Midbrain (tissue), 1 donor: Measurements from ENCODE around the gene ADCY3.
A peak's percentile ranks its signal among the peaks of the same experiment; 100 is the strongest.

Source experiments
- DNase-seq: peaks from one replicate; lab custom pipeline; 2025; lab: John Stamatoyannopoulos, UW

ADCY3 gene

GRCh38 chr2:24830351-24830750, 89.7 kb downstream of the ADCY3 start:
- DNase-seq: peak; percentile 9

GRCh38 chr2:24828238-24828996, 91.6 kb downstream of the ADCY3 start:
- no peak for DNase-seq

DNA sequence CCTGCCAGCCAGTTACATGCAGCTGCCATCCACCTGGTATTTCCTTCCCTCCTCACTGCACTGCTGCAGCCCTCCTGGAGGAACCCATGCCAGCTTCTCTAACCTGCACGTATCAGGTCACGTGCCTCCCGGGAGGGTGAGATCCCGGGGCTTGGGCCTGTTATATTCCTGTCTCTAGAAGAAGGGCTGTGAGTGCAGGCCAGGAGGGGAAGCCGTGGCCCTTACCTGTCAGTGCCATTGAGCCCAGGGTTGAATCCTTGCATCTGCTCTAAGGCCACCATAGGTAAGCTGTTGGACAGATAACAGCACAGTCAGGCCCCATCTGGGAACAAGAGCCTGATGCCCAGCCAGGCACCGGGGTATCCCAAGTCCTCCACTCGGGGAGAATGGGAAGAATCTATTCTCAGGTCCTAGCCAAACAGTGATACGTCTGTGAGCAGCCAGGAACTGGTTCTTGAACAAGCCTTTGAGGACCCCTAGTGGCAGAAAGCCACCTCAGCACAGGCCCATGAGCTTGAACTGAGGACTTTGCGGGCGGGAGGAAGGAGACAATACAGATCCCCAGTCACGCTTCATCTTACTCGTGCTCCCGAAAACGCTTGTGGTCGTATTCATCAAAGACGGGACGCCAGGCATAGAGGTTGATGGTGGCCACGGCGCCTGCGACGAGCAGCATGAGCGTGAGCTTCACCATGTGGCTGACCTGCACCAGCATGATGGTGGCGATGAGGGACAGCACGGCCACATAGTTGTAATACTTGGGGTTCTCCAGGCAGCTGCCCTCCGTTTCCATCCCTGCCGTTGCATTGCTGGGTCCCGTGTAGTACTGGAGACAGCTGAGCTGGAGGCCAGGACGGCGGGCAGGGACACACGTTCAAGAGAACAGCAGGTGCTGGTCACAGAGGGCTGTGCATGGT, 92.5 kb downstream of the ADCY3 start:
- DNase-seq: peak; percentile 91

DNA sequence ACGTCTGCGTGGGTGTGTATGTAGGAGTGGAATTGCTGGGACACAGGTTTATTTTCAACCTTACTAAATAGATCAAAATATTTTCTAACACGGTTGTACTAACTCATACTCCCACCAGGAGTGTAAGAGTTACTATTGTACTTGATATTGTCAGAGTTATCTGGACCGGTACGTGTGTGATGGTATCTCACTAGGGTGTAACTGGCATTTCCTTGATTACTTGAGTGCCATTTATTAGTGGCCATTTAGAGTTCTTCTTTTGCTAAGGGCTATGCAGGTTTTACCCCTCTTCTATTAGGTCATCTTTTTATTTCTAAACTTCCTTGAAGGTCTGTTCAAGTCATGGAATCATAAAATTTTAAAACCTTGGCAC, 93.3 kb downstream of the ADCY3 start:
- no peak for DNase-seq

DNA sequence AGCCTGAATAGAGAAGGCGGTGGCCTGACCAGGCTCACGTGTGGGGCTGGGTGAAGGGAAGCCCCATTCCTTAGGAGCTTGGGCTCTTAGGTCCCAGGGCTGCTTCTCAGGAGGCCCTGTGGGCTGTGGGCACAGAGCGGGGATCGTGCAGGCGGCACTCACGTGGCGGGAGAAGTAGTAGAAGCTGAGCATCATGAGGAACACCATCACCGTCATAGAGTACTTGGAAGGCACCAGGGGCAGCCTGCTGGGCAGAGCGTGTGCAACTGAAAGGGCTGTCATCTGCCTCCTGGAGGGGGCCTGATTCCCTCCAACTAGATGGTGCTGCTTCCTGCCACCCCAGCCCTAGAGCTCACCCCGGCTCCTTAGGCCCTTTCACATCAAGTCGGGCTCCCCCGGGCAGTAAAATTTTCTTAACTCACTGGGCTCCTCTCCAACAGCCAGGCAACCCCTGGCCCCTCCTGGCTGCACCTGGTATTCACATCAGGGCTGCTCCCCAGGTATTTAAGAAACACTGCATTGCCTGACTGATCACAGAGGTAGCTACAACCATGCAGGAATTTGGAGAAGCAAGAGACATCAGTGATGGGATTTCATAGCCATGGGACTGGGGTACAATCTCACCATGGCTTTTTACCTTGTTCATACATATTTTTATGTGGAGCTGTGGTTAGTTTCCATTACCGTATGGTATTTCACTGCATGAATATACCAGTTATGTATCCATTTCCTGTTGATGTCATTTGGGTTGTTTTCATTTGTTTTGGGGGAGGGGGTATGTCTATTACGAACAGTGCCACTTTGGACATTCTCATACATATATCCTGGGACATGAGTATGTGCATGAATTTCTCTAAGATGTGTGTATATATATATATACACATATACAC, 93.9 kb downstream of the ADCY3 start:
- no peak for DNase-seq

- DNase-seq: no peak
Measured at GRCh38 chr2:24824966-24825882, 94.8 kb downstream of the ADCY3 start.

DNA sequence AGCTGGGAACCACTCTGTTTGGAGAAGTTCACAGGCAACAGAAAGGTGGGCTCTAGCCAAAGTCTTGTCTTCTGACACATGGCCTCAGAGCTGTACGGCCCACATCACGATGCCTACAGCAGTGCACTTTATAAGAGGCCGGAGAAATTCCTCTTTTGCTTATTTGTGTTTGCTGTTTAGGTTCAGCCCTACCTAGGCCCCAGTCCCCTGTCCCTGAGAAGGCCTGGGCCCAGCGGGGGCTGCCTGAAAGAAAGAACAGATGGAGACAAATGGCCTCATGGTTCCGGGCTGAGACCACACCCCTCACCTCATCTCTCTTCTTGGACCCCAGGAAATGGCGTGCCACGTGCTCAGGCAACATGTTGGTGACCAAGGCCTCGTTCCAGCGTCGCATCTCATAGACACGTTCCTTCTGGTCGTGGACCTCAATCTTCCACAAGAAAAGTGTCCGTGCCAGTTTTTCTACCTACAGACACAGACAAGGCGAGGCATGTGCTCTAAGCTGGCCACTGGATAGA, 95.9 kb downstream of the ADCY3 start:
- DNase-seq: no peak

- DNase-seq: peak; percentile 13
Measured at GRCh38 chr2:24822049-24822706, 97.9 kb downstream of the ADCY3 start.

DNA sequence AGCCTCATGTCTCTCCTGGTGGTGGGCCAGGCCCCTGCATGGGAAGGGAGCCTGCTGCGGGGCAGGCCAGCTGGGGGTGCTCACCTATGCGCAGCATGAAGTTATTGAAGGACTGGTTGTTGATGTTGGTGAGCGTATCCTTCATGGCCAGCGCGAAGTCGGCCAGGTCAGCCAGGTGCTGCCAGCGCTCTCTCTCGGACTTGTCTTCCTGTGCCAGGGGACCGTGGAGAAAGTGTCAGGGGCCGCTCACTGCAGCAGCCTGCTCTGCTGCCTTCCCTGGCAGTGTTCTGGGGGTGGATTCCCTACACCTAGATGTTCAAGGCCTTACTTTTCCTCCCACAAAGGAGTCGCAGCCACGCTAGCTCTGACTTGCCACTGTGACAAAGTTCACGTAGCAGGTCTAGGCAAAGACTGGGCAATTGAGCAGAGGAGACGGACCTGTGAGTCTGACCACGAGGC, 98.6 kb downstream of the ADCY3 start:
- DNase-seq: no peak

- no peak for DNase-seq
Measured at GRCh38 chr2:24820598-24821432, 99.2 kb downstream of the ADCY3 start.

DNA sequence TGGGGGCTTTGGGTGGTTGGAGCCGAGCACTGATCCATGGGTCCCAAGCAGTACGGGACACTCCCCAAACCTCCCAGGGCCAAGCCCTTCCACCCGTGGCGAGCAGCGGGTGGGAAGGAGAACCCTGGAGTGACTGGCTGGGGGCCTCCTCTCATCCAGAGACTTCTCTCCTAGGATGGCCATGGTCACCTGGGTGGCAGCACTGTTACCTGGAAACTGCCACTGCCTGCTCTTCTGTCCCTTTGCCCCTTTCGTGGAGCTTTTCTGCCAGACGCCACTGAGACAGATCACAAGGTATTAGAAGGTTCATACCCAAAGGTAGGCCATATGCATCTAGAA, 99.9 kb downstream of the ADCY3 start:
- DNase-seq: no peak

DNA sequence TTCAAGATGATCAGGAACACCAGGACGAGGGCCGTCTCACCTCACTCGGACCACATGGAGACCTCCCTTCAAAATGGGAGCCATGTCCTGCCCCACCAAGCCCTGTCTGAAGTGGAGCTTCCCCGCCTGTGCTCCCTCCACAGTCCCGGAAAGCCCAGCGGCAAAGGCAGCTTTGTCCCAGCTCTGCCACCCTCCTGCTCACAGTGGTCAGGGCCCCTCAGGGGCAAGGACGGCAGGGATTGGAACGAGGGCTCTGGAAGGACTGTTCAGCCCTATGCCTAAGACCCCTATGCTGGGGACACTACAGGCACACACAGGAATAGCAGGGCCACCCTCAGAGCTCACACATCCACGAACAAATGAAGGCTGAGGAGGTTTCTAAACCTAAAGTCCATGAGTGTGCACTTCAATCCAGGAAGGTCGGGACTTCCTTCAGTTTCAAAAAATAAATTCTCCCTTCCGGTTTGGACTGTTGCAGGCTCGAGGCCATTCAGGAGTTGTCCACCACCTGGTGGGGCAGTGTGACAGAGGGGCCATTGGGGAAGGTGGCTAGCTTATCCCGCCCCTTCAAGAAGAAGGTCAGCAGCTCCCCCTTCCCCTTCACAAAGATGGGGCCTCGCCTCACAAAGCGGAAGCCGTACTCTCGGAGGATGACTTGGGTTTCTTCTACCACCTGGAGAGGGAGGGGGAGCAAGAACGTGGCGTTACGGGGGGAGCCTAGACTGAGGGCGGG, 100.4 kb downstream of the ADCY3 start:
- no peak for DNase-seq

- DNase-seq: no peak
Measured at GRCh38 chr2:24818721-24819167, 101.3 kb downstream of the ADCY3 start.

DNA sequence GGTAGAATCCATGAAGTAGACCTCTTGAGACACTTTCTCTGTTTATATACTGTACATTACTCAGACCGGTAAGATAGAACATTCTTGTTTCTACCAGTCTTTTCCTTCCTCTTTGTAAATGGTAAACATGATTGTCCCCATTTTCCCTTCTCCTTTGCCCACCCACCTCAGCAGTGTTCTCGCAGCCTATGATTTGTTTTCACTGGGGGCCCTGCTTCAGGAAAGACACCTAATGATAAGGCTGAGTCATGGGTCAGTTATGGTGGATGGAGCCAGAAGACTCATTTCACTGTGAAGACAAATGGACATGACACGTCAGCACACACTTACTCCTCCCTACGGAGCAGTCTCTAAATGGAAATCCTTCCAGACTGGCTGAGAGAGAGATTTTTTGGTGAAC, 103.2 kb downstream of the ADCY3 start:
- no peak for DNase-seq

- no peak for DNase-seq
Measured at GRCh38 chr2:24816404-24816803, 103.6 kb downstream of the ADCY3 start.

- DNase-seq: no peak
Measured at GRCh38 chr2:24815171-24815570, 104.9 kb downstream of the ADCY3 start.

GRCh38 chr2:24814516-24814915, 105.5 kb downstream of the ADCY3 start:
- no peak for DNase-seq

GRCh38 chr2:24813691-24814137, 106.3 kb downstream of the ADCY3 start:
- DNase-seq: peak; percentile 28
